Endometrial microvascular endothelial cells (primary cell): Measurements from ENCODE around the gene PSMD1. TPM values are rescaled to one million over a fixed set of nuclear protein-coding genes. Genes with fewer than 3 reads are reported as not detected.
"Not testable (repeated sequence)": the region's sequence is repeated elsewhere in the genome, so short reads cannot be mapped to it uniquely, and the experiment has no call there.

Source experiments
- in situ Hi-C: cut with HindIII; loops from 2 replicates; pipeline ENCODE4 v1.10.0; 2017; ENCODE audit warnings: low sequenced_read_pairs, low pct_unique_long_range_greater_than_20kb; ENCODE audit errors: inconsistent ontology term
- total RNA-seq: library from RNA; depleted of rRNA; stranded (reverse); fragments of >200 nt; gene quantifications from one replicate; pipeline ENCODE4 v1.2.3, GENCODE V29; 2015; ENCODE audit errors: inconsistent ontology term

PSMD1 gene
- 169 TPM for total RNA-seq

DNA sequence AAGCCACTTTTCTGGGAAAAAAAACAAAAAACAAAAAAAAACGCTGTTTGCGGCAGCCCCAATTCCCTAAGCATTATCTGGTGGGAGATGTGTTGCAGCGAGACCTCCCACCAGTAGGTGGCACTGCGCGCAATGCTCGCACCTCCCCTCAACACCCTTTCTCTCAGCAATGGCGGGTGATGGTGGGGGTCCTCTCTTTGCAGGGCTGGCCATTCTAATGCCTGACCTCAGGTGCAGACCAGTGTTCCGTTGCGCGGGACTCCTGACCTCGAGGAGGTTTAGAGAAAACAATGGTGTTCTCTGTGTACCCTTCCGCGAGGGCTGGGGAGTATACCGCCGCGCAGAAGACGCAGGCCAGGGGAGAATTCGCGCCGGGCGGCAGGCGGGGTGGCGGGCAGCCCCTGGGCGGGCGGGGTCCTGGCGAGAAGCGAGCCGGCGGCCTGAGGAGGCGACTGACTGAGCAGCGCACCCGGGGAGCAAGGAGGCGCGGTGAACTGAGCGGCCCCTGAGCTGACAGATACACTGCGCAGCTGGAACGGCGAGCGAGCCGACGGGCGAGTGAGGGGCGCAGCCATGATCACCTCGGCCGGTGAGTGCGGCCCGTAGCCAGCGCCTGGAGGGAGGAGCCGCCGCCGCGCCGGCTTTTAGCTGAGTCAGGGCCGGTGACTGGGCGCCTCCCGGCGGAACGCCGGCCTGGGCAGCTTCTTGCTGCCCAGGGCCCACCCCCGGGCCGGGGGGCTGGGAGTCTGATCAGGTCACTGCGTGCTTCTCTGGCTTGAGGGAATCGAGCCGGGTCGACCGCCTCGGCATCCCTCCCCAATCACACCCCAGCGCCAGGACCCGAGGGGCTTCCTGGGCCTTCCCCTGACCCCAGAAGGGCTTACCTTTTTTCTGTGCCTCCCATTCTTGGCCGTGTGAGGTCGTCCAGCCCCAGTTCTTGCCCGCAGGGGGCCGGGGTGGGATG lies at the start of gene PSMD1:
PSMD1 (plus strand) TSS at position 415 of the 964 bp plus-strand sequence; CDS start at position 574, 159 bp downstream.
- in situ Hi-C loops, result no loop called here

- in situ Hi-C loops, result no loop called here
Observed at GRCh38 chr2:231007286-231008098, 49.2 kb upstream of the PSMD1 start.

GRCh38 chr2:231008131-231008530 lies 48.5 kb upstream of the PSMD1 start:
- in situ Hi-C loops, result no loop called here

- in situ Hi-C loops, result no loop called here
Observed at GRCh38 chr2:231009236-231009919, 47.3 kb upstream of the PSMD1 start.

DNA sequence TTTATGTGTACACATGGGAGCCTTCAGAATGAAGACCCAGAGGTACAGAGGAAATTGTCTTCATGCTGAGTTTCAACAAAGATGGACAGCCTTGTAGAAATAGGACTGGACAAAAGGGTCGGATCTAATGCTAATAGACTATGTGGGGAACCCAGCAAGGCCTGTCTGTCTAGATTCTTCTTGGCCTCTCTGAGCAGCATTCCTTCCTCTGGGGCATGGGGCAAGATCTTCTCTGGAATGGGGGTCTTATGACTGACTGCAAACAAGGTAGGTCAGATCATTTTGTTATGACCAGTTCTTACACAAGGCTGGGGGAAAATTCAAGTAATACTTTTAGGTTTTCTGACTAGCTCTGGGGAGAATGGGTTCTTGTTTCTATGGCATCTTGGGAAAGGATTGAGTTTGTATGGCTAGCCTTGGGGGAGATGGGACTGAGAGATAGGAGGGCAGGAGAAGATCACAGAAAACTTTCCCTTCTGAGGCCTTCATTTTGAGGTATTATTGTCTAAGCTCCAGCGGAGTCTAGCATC lies 46.4 kb upstream of the PSMD1 start:
- in situ Hi-C loops, result no loop called here

- in situ Hi-C loops, result no loop called here
Observed at GRCh38 chr2:231011526-231011925, 45.1 kb upstream of the PSMD1 start.

- in situ Hi-C loops, result no loop called here
Observed at GRCh38 chr2:231012463-231012862, 44.2 kb upstream of the PSMD1 start.

DNA sequence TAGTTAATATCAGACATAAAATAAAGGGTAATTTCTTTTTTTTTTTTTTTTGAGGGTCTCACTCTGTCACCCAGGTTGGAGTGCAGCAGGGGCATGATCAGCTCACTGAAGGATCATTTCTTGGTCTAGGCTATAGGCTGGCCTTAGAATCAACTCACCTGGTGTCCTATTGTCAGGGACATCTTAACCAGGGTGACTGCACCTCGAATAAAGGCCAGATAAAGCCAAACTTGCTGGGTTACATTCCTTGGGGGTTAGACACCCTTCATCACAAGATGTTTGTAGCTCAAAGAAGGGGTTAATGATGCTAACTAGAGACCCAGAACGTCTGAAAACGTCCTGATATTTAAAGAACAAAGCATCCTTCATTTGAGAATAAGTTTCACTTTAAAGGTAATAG lies 42.8 kb upstream of the PSMD1 start:
- in situ Hi-C loops, result no loop called here

DNA sequence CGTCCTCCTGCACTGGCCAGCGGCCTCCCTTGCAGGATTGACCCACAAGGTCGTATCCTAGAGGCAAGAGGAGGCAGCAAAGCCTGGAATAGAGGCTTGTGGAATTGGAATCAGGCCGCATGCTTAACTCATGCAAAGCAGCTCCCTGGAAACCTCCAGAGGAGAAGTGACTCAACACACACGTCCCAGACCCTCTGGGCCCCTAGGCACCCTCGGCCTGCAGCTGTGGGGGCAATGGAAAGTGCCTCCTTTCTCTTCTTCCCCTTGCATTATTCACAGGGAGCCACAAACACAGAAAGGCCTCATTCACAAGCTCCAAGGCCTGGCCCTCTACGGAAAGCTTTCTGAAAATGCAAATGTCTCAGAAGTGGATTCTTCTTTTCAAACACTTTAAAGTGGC lies 41.2 kb upstream of the PSMD1 start:
- in situ Hi-C loops, result no loop called here

- in situ Hi-C loops, result no loop called here
Observed at GRCh38 chr2:231015926-231016325, 40.7 kb upstream of the PSMD1 start.

DNA sequence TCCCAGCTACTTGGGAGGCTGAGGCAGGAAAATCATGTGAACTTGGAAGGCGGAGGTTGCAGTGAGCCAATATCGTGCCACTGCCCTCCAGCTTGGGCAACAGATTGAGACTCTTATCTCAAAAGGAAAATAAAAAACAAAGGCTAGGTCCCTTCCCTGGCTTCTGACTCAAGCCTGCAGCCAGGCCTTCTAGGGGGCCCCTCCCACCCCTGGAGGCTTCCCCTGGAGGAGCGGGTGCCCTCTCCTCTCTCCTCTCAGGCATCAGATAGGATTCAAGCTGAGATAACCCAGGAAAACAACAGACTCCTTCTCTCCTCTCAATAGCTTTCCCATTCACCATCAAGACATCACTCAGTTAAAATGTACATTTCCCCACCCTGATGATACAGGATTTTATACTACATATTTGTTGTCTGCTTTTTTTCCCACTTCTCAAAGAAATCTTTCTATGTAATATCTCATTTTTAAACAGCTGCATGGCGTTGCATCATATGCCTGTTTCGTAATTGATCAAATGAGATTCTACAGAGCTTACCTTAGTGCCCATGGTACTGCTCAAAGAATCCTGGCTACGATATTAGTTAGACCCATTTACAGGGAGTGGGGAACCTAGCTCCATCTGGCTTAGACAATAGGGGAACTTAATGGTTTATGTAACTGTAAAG lies 40.0 kb upstream of the PSMD1 start:
- in situ Hi-C loops, result no loop called here

DNA sequence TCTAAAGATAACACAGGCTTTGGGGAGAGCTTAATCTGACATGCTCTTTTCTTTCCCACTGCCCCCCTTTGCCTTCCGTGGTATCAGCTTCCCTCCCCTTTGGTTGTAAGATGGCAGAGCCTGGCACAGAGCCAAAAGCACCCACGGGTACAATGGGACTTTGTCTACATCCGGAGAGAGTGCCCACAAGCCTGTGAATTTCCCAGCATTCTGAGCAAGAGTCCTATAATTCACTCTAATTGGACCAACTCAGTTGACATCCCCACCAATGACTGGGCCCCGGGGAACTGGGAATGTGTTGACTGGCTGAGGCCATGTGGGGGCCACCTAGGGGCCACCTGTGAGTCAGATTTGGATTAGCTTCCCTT lies 39.5 kb upstream of the PSMD1 start:
- in situ Hi-C loops, result no loop called here

GRCh38 chr2:231018184-231018583 lies 38.5 kb upstream of the PSMD1 start:
- in situ Hi-C loops, result no loop called here

DNA sequence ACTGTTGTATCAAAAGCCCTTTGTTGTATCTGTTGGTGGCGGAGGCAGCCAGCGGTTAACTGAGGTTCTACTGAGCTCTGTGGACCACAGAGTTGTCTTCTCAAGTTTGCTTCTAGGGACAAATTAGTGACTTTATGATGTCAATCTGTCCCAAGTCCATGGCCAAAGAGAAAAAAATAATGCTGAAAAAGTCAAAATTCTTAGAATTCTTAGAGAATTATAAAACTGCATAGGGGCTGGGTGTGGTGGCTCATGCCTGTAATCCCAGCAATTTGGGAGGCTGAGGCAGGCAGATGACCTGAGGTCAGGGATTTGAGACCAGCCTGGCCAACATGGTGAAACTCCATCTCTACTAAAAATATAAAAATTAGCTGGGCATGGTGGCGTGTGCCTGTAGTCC lies 31.6 kb upstream of the PSMD1 start:
- in situ Hi-C loops, result not testable (repeated sequence)

DNA sequence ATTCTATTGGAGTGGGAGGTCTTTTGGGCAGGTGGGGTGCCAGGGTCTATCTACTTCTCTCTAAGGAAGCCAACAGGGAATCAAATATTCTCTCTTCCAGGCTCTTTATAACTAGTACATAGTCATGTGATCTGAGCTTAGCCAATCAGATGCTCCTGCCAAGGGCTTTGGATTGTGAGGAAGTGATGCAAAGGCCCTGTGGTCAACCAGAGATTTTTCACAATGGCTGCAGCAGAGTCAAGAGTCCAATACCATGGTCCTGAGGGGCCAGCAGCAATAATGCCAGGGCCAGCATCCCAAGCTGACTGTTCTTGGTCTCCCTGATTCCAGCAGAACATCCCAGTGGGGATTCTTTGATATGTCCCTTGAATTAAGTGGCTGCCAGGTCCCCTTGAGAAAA lies 27.8 kb upstream of the PSMD1 start:
- in situ Hi-C loops, result no loop called here

DNA sequence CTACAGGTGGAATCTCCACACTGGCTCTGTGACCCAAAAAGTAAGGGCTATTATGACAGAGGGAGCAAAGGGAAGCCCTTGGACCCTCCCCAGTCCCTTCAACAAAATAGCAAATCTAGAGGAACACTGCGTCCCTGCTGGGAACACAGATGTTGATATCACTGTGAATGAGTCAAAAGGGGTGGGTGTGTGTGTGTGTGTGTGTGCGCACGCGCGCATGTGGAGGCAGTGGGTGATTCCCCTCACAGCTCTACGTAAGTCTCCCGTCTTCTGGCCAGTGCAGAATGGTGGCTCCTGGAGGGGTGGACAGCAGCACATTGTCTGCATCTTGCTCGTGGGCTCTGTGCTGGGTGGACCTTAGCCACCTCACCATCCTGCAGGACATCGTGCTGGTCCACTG lies 27.1 kb upstream of the PSMD1 start:
- in situ Hi-C loops, result no loop called here

- in situ Hi-C loops, result no loop called here
Observed at GRCh38 chr2:231030725-231031124, 25.9 kb upstream of the PSMD1 start.

- in situ Hi-C loops, result no loop called here
Observed at GRCh38 chr2:231032575-231033140, 24.0 kb upstream of the PSMD1 start.
